ENCODE measurements around the gene KIF12.

The KIF12 gene

GRCh38 chr9:114121227-114122135 lies 22.4 kb upstream of the KIF12 start:
- H3K27ac ChIP-seq, result no peak overlapping the region
- TF ChIP-seq CTCF (conservative IDR thresholded peaks at IDR 0.05) (no peak), ZFX (IDR thresholded peaks at IDR 0.05) (no peak)

- H3K27ac ChIP-seq, result no peak overlapping the region
- TF ChIP-seq ZFX (IDR thresholded peaks at IDR 0.05) (no peak), CTCF (conservative IDR thresholded peaks at IDR 0.05) (no peak)
These were observed 21.3 kb upstream of the KIF12 start for GRCh38 chr9:114120192-114121014.

GRCh38 chr9:114119242-114120191 lies 20.4 kb upstream of the KIF12 start:
- TF ChIP-seq CTCF (conservative IDR thresholded peaks at IDR 0.05), result no peak
- no peak for TF ChIP-seq ZFX (IDR thresholded peaks at IDR 0.05)
- no peak overlapping the region for H3K27ac ChIP-seq

GRCh38 chr9:114117996-114118830 lies 19.1 kb upstream of the KIF12 start:
- H3K27ac ChIP-seq, result no peak overlapping the region
- TF ChIP-seq CTCF (conservative IDR thresholded peaks at IDR 0.05) (no peak), ZFX (IDR thresholded peaks at IDR 0.05) (no peak)

- TF ChIP-seq CTCF (conservative IDR thresholded peaks at IDR 0.05), result no peak
- TF ChIP-seq ZFX (IDR thresholded peaks at IDR 0.05), result no peak
- H3K27ac ChIP-seq, result no peak overlapping the region
These were observed 18.5 kb upstream of the KIF12 start for GRCh38 chr9:114117614-114117995.

GRCh38 chr9:114116126-114116747 lies 17.1 kb upstream of the KIF12 start:
- no peak for TF ChIP-seq ZFX (IDR thresholded peaks at IDR 0.05)
- H3K27ac ChIP-seq, result no peak overlapping the region
